ENCODE measurements around the gene STK11. TPM values are rescaled to one million over a fixed set of nuclear protein-coding genes. Genes with fewer than 3 reads are reported as not detected.

STK11 gene
- total and polyA plus RNA-seq, 12 donors: 37.8 to 148 (median 93.7) TPM

DNA sequence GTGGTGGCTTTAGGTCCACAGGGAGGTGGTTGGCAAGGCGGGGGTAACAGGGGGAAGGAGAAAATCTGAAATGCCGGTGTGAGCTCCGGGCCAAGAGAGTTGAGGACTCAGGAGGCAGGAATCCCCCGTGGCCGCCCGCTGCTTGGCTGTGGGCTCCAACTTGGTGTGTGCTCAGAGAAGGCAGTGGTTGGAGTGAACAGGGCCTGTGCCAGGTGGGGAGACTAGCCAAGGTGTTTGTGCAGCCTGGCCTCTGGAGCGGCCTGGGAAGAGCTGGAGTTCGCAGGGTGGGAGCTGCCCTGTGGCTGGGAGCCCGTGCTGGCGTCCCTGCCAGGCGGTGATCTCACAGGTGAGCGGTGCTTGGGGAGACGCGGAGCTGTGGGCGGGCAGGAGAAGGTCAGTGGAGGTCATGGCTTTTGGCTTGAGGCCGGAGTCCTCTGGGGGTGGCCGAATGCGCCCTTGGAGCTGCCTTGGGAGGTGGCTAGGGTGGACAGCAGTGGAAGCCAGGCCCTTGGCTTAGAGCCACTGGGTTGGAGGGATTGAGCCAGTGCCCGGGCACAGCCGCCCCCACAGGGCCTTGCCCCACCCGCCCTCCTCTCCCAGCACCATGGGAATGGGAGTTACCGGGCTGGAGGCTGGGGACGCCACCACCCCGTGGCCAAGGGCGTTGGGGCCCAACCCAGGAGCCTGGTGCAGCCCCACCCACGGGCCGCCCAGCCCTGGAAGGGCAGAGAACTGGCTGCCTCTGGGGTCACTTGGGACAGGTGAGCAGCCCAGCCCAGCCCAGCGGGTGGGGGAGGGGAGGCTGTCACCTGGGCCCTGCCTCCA is 56.4 kb downstream of the STK11 start:
- WGBS, 4 donors: 21 to 30% (median 24%) methylated on average over 17 to 28 of the region's 28 CpGs
- H3K4me1 ChIP-seq (replicated peaks in 1 of 2): peaks cover 64 to 70% of the 10 kb centered on the region in 2 donors
- H3K4me3 ChIP-seq: peak overlapping the region in 1 of 4 donors; percentile 58
- DNase-seq: peak; percentile 77 to 84 (median 81)
- H3K36me3 ChIP-seq (replicated peaks in 1 of 2): peaks cover 0 to 14% of the 10 kb centered on the region in 2 donors
- TF ChIP-seq POLR2A (IDR thresholded peaks at IDR 0.05): peak in 1 of 2 donors; percentile 68
- TF ChIP-seq, protein P1, sequence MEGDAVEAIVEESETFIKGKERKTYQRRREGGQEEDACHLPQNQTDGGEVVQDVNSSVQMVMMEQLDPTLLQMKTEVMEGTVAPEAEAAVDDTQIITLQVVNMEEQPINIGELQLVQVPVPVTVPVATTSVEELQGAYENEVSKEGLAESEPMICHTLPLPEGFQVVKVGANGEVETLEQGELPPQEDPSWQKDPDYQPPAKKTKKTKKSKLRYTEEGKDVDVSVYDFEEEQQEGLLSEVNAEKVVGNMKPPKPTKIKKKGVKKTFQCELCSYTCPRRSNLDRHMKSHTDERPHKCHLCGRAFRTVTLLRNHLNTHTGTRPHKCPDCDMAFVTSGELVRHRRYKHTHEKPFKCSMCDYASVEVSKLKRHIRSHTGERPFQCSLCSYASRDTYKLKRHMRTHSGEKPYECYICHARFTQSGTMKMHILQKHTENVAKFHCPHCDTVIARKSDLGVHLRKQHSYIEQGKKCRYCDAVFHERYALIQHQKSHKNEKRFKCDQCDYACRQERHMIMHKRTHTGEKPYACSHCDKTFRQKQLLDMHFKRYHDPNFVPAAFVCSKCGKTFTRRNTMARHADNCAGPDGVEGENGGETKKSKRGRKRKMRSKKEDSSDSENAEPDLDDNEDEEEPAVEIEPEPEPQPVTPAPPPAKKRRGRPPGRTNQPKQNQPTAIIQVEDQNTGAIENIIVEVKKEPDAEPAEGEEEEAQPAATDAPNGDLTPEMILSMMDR (IDR thresholded peaks at IDR 0.05): no peak
- no peaks in the 10 kb centered on the region for H3K27me3 ChIP-seq
- H3K27ac ChIP-seq: peak overlapping the region; percentile 77 to 93 (median 88)
- no peaks in the 10 kb centered on the region for H3K9me3 ChIP-seq (replicated peaks in 1 of 3)
- intact Hi-C loops (cut with DNase I): no loop called here

DNA sequence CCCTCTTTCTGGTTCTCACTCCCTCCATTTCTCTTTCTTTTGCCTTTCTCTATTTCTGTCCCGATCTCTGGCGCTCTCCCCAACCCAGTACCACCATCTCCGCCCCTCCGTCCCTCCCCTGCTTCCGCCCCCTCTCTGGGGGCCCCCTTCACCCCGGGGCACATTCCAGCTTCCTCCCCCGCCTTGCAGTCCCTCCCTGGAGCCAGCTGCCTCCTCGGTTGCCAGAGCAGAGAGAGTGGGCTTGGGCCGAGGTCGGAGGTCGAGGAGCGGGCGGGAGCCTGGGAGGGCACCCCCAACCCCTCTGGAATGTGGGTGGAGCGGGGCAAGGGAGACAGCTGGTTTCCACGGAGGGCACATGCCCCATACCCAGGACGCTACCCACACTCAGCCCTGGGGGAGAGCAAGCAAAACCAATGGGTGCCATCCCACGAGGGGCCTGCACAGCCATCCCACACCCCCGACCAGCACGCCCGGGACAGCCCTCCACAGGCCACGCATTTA is 57.1 kb downstream of the STK11 start:
- 61 to 76% (median 64%) methylated on average over 8 to 21 of the region's 21 CpGs for WGBS, 4 donors
- Histone ChIP-seq H3K4me3 (no peak overlapping the region), H3K27me3 (no peaks in the 10 kb centered on the region), H3K9me3 (replicated peaks in 1 of 3) (no peaks in the 10 kb centered on the region), H3K27ac (peak overlapping the region; percentile 77 to 93 (median 88)), H3K4me1 (replicated peaks in 1 of 2) (peaks cover 69 to 75% of the 10 kb centered on the region in 2 donors), H3K36me3 (replicated peaks in 1 of 2) (peaks cover 0 to 7% of the 10 kb centered on the region in 2 donors)
- intact Hi-C loops (cut with DNase I): no loop called here
- TF ChIP-seq, protein P1 (IDR thresholded peaks at IDR 0.05): no peak
- no peak for TF ChIP-seq POLR2A (IDR thresholded peaks at IDR 0.05)
- peak in 4 of 7 donors; percentile 17 to 42 (median 36) for DNase-seq

DNA sequence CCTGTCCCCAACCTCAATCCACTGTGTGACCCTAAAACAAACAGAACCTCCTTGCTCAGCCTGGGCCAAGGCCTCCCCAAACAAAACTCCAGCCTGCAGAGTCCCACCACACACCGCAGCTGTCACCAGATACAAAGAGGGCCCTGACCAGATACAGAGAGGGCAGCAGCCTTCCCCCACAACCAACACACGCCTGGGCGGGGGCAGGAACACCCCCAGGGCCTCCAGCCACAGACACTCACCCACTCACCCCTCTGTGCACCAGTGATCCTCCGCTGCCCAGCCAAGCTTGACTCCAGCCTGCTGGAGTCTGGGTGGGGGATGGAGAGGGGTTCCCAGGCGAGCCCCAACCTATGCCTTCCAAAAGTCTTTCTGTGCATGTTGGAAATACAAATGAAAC is 57.6 kb downstream of the STK11 start:
- Histone ChIP-seq H3K36me3 (replicated peaks in 1 of 2) (peaks cover 0 to 2% of the 10 kb centered on the region in 2 donors), H3K27me3 (no peaks in the 10 kb centered on the region), H3K4me3 (no peak overlapping the region), H3K9me3 (replicated peaks in 1 of 3) (no peaks in the 10 kb centered on the region), H3K4me1 (replicated peaks in 1 of 2) (peaks cover 65 to 74% of the 10 kb centered on the region in 2 donors), H3K27ac (peak overlapping the region in 3 of 5 donors; percentile 88 to 93 (median 93))
- TF ChIP-seq, protein P1 (IDR thresholded peaks at IDR 0.05): no peak
- TF ChIP-seq POLR2A (IDR thresholded peaks at IDR 0.05): no peak
- DNase-seq: peak in 1 of 7 donors; percentile 22
- 83 to 94% (median 92%) methylated on average over 3 to 5 of the region's 5 CpGs for WGBS, 4 donors
- intact Hi-C loops (cut with DNase I): no loop called here

DNA sequence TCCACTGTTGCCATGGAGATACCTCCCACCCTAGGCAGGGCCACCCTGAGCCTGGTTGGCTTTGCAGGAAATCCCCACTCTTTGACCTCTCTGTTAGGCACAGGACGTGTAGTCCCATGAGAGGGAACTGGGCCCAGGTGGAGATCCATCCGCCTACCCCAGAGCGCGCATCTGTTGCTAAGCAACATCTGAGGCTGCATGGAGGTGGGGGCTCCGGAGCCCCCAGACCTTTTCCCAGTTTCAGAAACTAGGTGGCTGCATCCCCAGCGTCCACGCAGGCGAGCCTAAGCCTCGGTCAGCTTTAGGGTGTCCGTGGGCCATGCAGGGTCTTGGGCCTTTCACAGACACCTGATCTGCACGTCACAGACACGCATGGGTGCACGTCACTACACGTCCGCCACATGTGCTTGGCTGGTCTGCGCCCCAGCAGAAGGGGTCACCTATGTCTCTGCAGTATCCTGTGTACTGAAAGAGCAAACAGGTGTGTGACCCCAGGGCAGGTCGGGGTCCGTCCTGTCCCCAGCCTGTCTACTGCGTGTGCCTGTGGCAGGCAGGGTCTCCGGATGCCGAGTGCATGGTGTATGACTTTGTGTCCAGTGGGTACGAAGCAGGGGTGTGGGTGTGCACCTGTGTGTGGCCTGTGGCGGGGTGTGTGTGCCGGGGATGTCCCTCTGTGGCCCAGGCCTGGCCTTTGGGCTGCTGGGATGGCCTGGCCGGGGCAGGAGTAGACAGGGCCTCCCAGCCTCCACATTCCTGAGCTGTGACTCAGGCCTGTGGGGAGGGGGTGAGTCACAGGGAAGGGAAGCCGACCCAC is 59.4 kb downstream of the STK11 start:
- Histone ChIP-seq H3K36me3 (replicated peaks in 1 of 2) (no peaks in the 10 kb centered on the region), H3K27ac (peak overlapping the region in 4 of 5 donors; percentile 71 to 100 (median 86)), H3K27me3 (no peaks in the 10 kb centered on the region), H3K4me3 (peak overlapping the region in 1 of 4 donors; percentile 70), H3K9me3 (replicated peaks in 1 of 3) (no peaks in the 10 kb centered on the region), H3K4me1 (replicated peaks in 1 of 2) (peaks cover 57 to 65% of the 10 kb centered on the region in 2 donors)
- WGBS, 4 donors: 50 to 88% (median 71%) methylated on average over 3 to 26 of the region's 26 CpGs
- intact Hi-C loops (cut with DNase I): no loop called here
- DNase-seq: peak; percentile 79 to 93 (median 90)
- no peak for TF ChIP-seq POLR2A (IDR thresholded peaks at IDR 0.05)
- TF ChIP-seq, protein P1 (IDR thresholded peaks at IDR 0.05): no peak
